PC-3 (cell line): ENCODE results near the gene PTGER4. TPM values are rescaled to one million over a fixed set of nuclear protein-coding genes. Genes with fewer than 3 reads are reported as not detected.
"Not testable (repeated sequence)": the region's sequence is repeated elsewhere in the genome, so short reads cannot be mapped to it uniquely, and the experiment has no call there.

Experiments used
- ATAC-seq: fragments of 200-7000 bp; cut with Tn5 transposase; 2 replicates; pipeline ENCODE4 v1.9.1; 2020; ENCODE audit warnings: mild to moderate bottlenecking, moderate library complexity
- BruUV-seq: library from RNA; stranded (reverse); fragments of 400-500 nt; replicated peaks from 2 replicates; lab custom pipeline; 2021; lab: Mats Ljungman, UMichigan
- CTCF ChIA-PET: fragments of 300-600 bp; sonication (Branson Sonifier 250); formaldehyde crosslinking; loops from one replicate; lab custom pipeline; 2022; ENCODE audit warnings: antibody characterized with exemption; lab: Charles Lee
- POLR2A ChIA-PET: fragments of 300-600 bp; sonication (Branson Sonifier 250); formaldehyde crosslinking; loops from one replicate; lab custom pipeline; 2022; ENCODE audit warnings: antibody characterized with exemption; ENCODE audit not compliant: unreplicated experiment; lab: Charles Lee
- DNase-seq: peaks from one replicate; pipeline ENCODE4 v3.0.0-alpha.2; 2015
- H2AFZ ChIP-seq: fragments of 300-600 bp; sonication (generic); 2 replicates; pipeline ENCODE4 v1.6.0; 2016; ENCODE audit warnings: antibody characterized with exemption, low read length
- H3F3A ChIP-seq: fragments of 300-600 bp; sonication (generic); one replicate; pipeline ENCODE4 v1.6.0; 2017; ENCODE audit warnings: antibody characterized with exemption, low read length, control low read depth, mild to moderate bottlenecking; ENCODE audit not compliant: unreplicated experiment
- H3K27ac ChIP-seq: fragments of 300-600 bp; sonication (generic); 2 replicates; pipeline ENCODE4 v1.5.1; 2016; ENCODE audit warnings: mild to moderate bottlenecking, low read length
- H3K27me3 ChIP-seq: fragments of 300-600 bp; sonication (generic); 2 replicates; pipeline ENCODE4 v1.6.1; 2016; ENCODE audit warnings: low read length, mixed read lengths
- H3K36me3 ChIP-seq: fragments of 300-600 bp; sonication (generic); 2 replicates; pipeline ENCODE4 v1.6.1; 2016; ENCODE audit warnings: low read depth, mixed run types, low read length, mixed read lengths
- H3K4me1 ChIP-seq: fragments of 300-600 bp; sonication (generic); 2 replicates; pipeline ENCODE4 v1.5.1; 2016; ENCODE audit warnings: low read length; ENCODE audit not compliant: insufficient read depth
- H3K4me2 ChIP-seq: fragments of 300-600 bp; sonication (generic); 2 replicates; pipeline ENCODE4 v1.6.0; 2016; ENCODE audit warnings: low read length
- H3K4me3 ChIP-seq: fragments of 300-600 bp; sonication (generic); 2 replicates; pipeline ENCODE4 v1.5.1; 2016; ENCODE audit warnings: mild to moderate bottlenecking, low read length, mixed read lengths
- H3K79me2 ChIP-seq: fragments of 300-600 bp; sonication (generic); 2 replicates; pipeline ENCODE4 v1.6.1; 2017; ENCODE audit warnings: low read length, mixed read lengths
- H3K9ac ChIP-seq: fragments of 300-600 bp; sonication (generic); 2 replicates; pipeline ENCODE4 v1.6.0; 2016; ENCODE audit warnings: mild to moderate bottlenecking, low read length
- H3K9me2 ChIP-seq: fragments of 300-600 bp; sonication (generic); replicated peaks from 2 replicates; pipeline ENCODE4 v1.6.1; 2016; ENCODE audit warnings: mixed run types, low read length, mixed read lengths
- H3K9me3 ChIP-seq: fragments of 300-600 bp; sonication (generic); 2 replicates; pipeline ENCODE4 v1.6.1; 2016; ENCODE audit warnings: low read length, mixed read lengths
- H4K20me1 ChIP-seq: fragments of 300-600 bp; sonication (generic); 2 replicates; pipeline ENCODE4 v1.6.1; 2016; ENCODE audit warnings: low read length, mixed read lengths
- EZH2 ChIP-seq: fragments of 300-600 bp; sonication (generic); IDR thresholded peaks from one replicate; pipeline ENCODE4 v1.6.1; 2017; ENCODE audit warnings: antibody characterized with exemption, mild to moderate bottlenecking, low read length; ENCODE audit not compliant: unreplicated experiment
- EZH2phosphoT487 ChIP-seq: fragments of 300-600 bp; sonication (generic); IDR thresholded peaks from 2 replicates; pipeline ENCODE4 v1.6.1; 2018; ENCODE audit warnings: mild to moderate bottlenecking, antibody characterized with exemption, low read length, borderline replicate concordance
- intact Hi-C: fragments of 100-400 bp; cut with micrococcal nuclease; formaldehyde crosslinking; loops from 2 replicates; pipeline ENCODE4 v1.9.0; 2023
- total RNA-seq: library from RNA; depleted of rRNA; stranded (reverse); fragments of >200 nt; gene quantifications from 2 replicates; pipeline ENCODE4 v1.2.3, GENCODE V29; 2014
- TF ChIP-seq, protein P1 (sequence below): fragments of 300-600 bp; sonication (generic); conservative IDR thresholded peaks from 2 replicates; pipeline ENCODE4 v1.5.1; 2017; ENCODE audit warnings: antibody characterized with exemption, low read depth, mild to moderate bottlenecking, low read length

The PTGER4 gene
- total RNA-seq, 1 experiment from 2014 or later = 49.5 TPM

DNA sequence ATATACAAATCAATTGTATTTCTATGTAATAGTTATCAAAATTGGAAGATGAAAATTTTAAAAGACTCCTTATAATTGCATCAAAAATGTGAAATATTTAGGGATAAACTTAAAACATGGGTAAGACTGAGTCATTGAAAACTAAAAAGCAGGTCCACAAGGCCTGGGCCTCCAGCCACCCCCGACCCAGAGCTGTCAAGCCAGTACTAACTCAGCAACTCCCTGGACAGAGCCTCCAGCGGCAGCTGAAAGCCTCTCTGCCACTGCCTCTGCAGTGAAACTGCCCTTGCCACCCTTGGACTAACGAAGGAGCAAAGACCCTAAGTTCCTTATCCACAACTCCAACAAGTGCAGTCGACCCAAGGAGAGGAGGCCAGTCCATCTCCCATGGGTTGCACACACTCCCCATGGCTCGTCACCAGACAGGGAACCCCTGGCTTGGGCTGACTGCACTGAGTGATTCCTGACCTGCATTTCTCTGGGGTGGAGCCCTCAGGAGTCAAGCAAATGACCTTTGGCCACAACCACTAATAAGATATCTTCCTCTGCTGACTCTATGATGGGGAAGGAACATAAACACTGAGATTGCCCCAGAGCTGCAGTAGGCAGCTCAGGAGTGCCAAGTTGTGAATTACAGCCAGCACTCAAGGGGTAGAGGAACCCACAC is 20.5 kb downstream of the PTGER4 start:
- CTCF ChIA-PET = no interaction called here
- H3K4me3 ChIP-seq = no peak overlapping the region
- H3K27me3 ChIP-seq = no peaks in the 10 kb centered on the region
- no peaks in the 10 kb centered on the region for H3K4me1 ChIP-seq
- H4K20me1 ChIP-seq = no peaks in the 10 kb centered on the region
- BruUV-seq = no TSS peak
- H3K9ac ChIP-seq = no peak overlapping the region
- H3K27ac ChIP-seq = no peak overlapping the region
- DNase-seq (no peak), ATAC-seq (no peak)
- peaks cover 6% of the 10 kb centered on the region; the same call in 1 of the 2 replicates for H3K36me3 ChIP-seq
- POLR2A ChIA-PET = no interaction called here
- H3K9me2 ChIP-seq = no peaks in the 10 kb centered on the region
- no peaks in the 10 kb centered on the region for H3K79me2 ChIP-seq
- no peaks in the 10 kb centered on the region for H3F3A ChIP-seq
- intact Hi-C loops = no loop called here
- no peak overlapping the region for H2AFZ ChIP-seq
- TF ChIP-seq EZH2phosphoT487 (no peak), EZH2 (no peak)
- TF ChIP-seq, protein P1, sequence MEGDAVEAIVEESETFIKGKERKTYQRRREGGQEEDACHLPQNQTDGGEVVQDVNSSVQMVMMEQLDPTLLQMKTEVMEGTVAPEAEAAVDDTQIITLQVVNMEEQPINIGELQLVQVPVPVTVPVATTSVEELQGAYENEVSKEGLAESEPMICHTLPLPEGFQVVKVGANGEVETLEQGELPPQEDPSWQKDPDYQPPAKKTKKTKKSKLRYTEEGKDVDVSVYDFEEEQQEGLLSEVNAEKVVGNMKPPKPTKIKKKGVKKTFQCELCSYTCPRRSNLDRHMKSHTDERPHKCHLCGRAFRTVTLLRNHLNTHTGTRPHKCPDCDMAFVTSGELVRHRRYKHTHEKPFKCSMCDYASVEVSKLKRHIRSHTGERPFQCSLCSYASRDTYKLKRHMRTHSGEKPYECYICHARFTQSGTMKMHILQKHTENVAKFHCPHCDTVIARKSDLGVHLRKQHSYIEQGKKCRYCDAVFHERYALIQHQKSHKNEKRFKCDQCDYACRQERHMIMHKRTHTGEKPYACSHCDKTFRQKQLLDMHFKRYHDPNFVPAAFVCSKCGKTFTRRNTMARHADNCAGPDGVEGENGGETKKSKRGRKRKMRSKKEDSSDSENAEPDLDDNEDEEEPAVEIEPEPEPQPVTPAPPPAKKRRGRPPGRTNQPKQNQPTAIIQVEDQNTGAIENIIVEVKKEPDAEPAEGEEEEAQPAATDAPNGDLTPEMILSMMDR = no peak
- no peak overlapping the region for H3K4me2 ChIP-seq
- no peaks in the 10 kb centered on the region; the same call in 1 of the 2 replicates for H3K9me3 ChIP-seq

DNA sequence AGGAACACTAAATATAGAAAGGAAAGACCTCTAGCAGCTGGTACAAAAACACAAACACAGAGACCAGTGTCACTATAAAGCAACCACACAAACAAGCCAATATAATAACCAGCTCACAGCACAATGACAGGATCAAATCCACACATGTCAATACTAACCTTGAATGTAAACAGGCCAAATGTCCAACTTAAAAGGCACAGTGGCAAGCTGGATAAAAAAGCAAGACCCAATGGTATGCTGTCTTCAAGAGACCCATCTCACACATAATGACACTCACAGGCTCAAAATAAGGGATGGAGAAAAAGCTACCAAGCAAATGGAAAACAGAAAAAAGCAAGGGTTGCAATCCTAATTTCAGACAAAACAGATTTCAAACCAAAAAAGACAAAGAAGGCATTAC is 22.3 kb downstream of the PTGER4 start:
- H3K36me3 ChIP-seq, H3K9ac ChIP-seq, H3K4me1 ChIP-seq, H3F3A ChIP-seq, H3K9me3 ChIP-seq, POLR2A ChIA-PET, BruUV-seq, DNase-seq, intact Hi-C loops, CTCF ChIA-PET, ATAC-seq, H3K27ac ChIP-seq, H3K9me2 ChIP-seq, H3K4me2 ChIP-seq, H3K79me2 ChIP-seq, H3K4me3 ChIP-seq, H4K20me1 ChIP-seq, H3K27me3 ChIP-seq, H2AFZ ChIP-seq: not testable (repeated sequence)

DNA sequence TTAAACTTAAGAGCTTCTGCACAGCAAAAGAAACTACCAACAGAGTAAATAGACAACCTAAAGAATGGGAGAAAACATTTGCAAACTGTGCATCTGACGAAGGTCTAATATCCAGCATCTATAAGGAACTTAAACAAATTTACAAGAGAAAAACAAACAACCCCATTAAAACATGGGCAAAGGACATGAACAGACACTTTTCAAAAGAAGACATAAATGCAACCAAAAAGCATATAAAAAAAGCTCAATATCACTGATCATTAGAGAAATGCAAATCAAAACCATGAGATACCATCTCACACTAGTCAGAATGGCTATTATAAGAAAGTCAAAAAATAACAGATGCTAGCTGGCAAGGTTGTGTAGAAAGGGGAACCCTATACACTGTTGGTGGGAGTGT is 25.8 kb downstream of the PTGER4 start:
- CTCF ChIA-PET, H3F3A ChIP-seq, H3K9me3 ChIP-seq, H3K9ac ChIP-seq, H3K4me3 ChIP-seq, H4K20me1 ChIP-seq, H3K27me3 ChIP-seq, H3K4me2 ChIP-seq, H3K4me1 ChIP-seq, H3K9me2 ChIP-seq, POLR2A ChIA-PET, ATAC-seq, H3K27ac ChIP-seq, H3K79me2 ChIP-seq, H3K36me3 ChIP-seq, intact Hi-C loops, DNase-seq, BruUV-seq, H2AFZ ChIP-seq: not testable (repeated sequence)

DNA sequence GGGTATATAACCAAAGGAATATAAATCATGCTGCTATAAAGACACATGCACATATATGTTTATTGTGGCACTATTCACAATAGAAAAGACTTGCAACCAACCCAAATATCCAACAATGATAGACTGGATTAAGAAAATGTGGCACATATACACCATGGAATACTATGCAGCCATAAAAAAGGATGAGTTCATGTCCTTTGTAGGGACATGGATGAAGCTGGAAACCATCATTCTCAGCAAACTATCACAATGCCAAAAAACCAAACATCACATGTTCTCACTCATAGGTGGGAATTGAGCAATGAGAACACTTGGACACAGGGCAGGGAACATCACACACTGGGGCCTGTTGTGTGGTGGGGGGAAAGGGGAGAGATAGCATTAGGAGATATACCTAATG is 30.9 kb downstream of the PTGER4 start:
- intact Hi-C loops, H3K36me3 ChIP-seq, H3K4me2 ChIP-seq, H3K9me3 ChIP-seq, POLR2A ChIA-PET, H3K9ac ChIP-seq, BruUV-seq, H3K4me3 ChIP-seq, H3K79me2 ChIP-seq, DNase-seq, H3K27me3 ChIP-seq, H3K9me2 ChIP-seq, H2AFZ ChIP-seq, H3F3A ChIP-seq, CTCF ChIA-PET, H4K20me1 ChIP-seq, ATAC-seq, H3K27ac ChIP-seq: not testable (repeated sequence)
- H3K4me1 ChIP-seq = peaks cover 16% of the 10 kb centered on the region
